GM12878 (cell line): ENCODE measurements around the gene DNAAF3. TPM values are rescaled to one million over a fixed set of nuclear protein-coding genes. Genes with fewer than 3 reads are reported as not detected.
A peak's percentile ranks its signal among the peaks of the same experiment; 100 is the strongest.

Experiments used
- BACH1 ChIP-seq: fragments of 450-650 bp; IDR thresholded peaks from 2 replicates; pipeline ENCODE4 v1.6.1; 2017; ENCODE audit warnings: mild to moderate bottlenecking, borderline replicate concordance
- BRCA1 ChIP-seq: IDR thresholded peaks from 2 replicates; pipeline ENCODE4 v1.6.1; 2011; ENCODE audit warnings: low read depth, low read length, improper control_type of control experiment
- CBX3 ChIP-seq: fragments of 200-600 bp; sonication (generic); IDR thresholded peaks from 2 replicates; pipeline ENCODE4 v1.6.1; 2016; ENCODE audit warnings: low read depth, borderline replicate concordance
- CHD1 ChIP-seq: IDR thresholded peaks from 2 replicates; pipeline ENCODE4 v1.6.1; 2012; ENCODE audit warnings: low read depth, low read length, improper control_type of control experiment
- EED ChIP-seq: sonication (generic); IDR thresholded peaks from 2 replicates; pipeline ENCODE4 v1.6.1; 2016; ENCODE audit warnings: antibody characterized with exemption, low read depth
- FOXK2 ChIP-seq: fragments of 450-650 bp; IDR thresholded peaks from 2 replicates; pipeline ENCODE4 v1.6.1; 2017; ENCODE audit warnings: mild to moderate bottlenecking, moderate library complexity
- FOXM1 ChIP-seq: IDR thresholded peaks from 2 replicates; pipeline ENCODE4 v1.6.1; 2012; ENCODE audit warnings: low read depth, mild to moderate bottlenecking, inconsistent platforms, low read length, moderate library complexity
- KAT2A ChIP-seq: conservative IDR thresholded peaks from 2 replicates; pipeline ENCODE4 v1.6.1; 2011; ENCODE audit warnings: low read depth, low read length; ENCODE audit not compliant: control insufficient read depth
- MEF2B ChIP-seq: fragments of 450-650 bp; IDR thresholded peaks from 2 replicates; pipeline ENCODE4 v1.6.1; 2018; ENCODE audit warnings: mild to moderate bottlenecking, moderate library complexity; ENCODE audit not compliant: partially characterized antibody, poor library complexity, severe bottlenecking
- MTA3 ChIP-seq: IDR thresholded peaks from 2 replicates; pipeline ENCODE4 v1.6.1; 2012; ENCODE audit warnings: low read length, inconsistent platforms, borderline replicate concordance
- NFXL1 ChIP-seq: fragments of 450-650 bp; IDR thresholded peaks from 2 replicates; pipeline ENCODE4 v1.6.1; 2017; ENCODE audit warnings: antibody characterized with exemption, mild to moderate bottlenecking, borderline replicate concordance
- NFYA ChIP-seq: IDR thresholded peaks from 2 replicates; pipeline ENCODE4 v1.6.1; 2011; ENCODE audit warnings: low read depth, mild to moderate bottlenecking, low read length, improper control_type of control experiment, borderline replicate concordance
- NFYB ChIP-seq: IDR thresholded peaks from 2 replicates; pipeline ENCODE4 v1.6.1; 2011; ENCODE audit warnings: low read depth, mild to moderate bottlenecking, low read length, improper control_type of control experiment, moderate library complexity; ENCODE audit not compliant: insufficient read depth
- SMAD1 ChIP-seq: fragments of 450-650 bp; IDR thresholded peaks from 2 replicates; pipeline ENCODE4 v1.6.1; 2018; ENCODE audit warnings: mild to moderate bottlenecking, low read depth; ENCODE audit not compliant: partially characterized antibody
- SMC3 ChIP-seq: IDR thresholded peaks from 2 replicates; pipeline ENCODE4 v1.6.1; 2011; ENCODE audit warnings: low read length, improper control_type of control experiment, borderline replicate concordance
- STAT1 ChIP-seq: fragments of 450-650 bp; conservative IDR thresholded peaks from 2 replicates; pipeline ENCODE4 v1.6.1; 2014; ENCODE audit warnings: antibody characterized with exemption, mild to moderate bottlenecking
- YY1 ChIP-seq: IDR thresholded peaks from 2 replicates; pipeline ENCODE4 v1.6.1; 2011; ENCODE audit warnings: low read depth, mild to moderate bottlenecking, low read length
- polyA plus RNA-seq, 11 experiments: library from polyadenylated mRNA; depleted of rRNA in 4 of 11; unstranded in 6 of 11; stranded (reverse) in 5 of 11; fragments of >200 nt; fragmentation: Nextera tagmentation in 4 of 11; fragmentation: Illumina TruSeq in 1 of 11; extraction: Ambion mirVana in 4 of 11; extraction: Trizol in 1 of 11; gene quantifications; 1 replicate in 1 of 11; 2 replicates in 10 of 11; pipeline versions ENCODE4 v1.2.1 to v1.2.3, GENCODE V29; 2011 to 2016; ENCODE audit warnings: inconsistent platforms in 2 of 11, missing spikeins in 2 of 11, low read depth in 1 of 11
- total RNA-seq, 4 experiments: library from RNA; depleted of rRNA in 3 of 4; stranded (reverse); fragments of >200 nt in 3 of 4; fragmentation: Illumina TruSeq in 1 of 4; extraction: Trizol in 1 of 4; gene quantifications; 2 replicates each; pipeline versions ENCODE4 v1.2.1 to v1.2.3, GENCODE V29; 2013 to 2021
- TF ChIP-seq, protein P1 (sequence below): fragments of 450-650 bp; formaldehyde crosslinking; IDR thresholded peaks from 2 replicates; pipeline ENCODE4 v1.4.0; 2020; ENCODE audit warnings: mild to moderate bottlenecking, moderate library complexity
- TF ChIP-seq, protein P2 (sequence below): IDR thresholded peaks from 2 replicates; pipeline ENCODE4 v1.6.1; 2012; ENCODE audit warnings: low read depth, low read length, improper control_type of control experiment
- TF ChIP-seq, protein P3 (sequence below): fragments of 450-650 bp; IDR thresholded peaks from 2 replicates; pipeline ENCODE4 v1.6.1; 2018; ENCODE audit warnings: borderline replicate concordance, mild to moderate bottlenecking; ENCODE audit not compliant: partially characterized antibody
- TF ChIP-seq, protein P4 (sequence below): IDR thresholded peaks from 2 replicates; pipeline ENCODE4 v1.6.1; 2011; ENCODE audit warnings: mild to moderate bottlenecking, low read depth, low read length, moderate library complexity; ENCODE audit not compliant: insufficient replicate concordance
- TF ChIP-seq, protein P5 (sequence below): IDR thresholded peaks from 2 replicates; pipeline ENCODE4 v1.6.1; 2012; ENCODE audit warnings: low read length, inconsistent platforms

DNAAF3 gene
- total and polyA plus RNA-seq, 10 of the 15 experiments (the other 5 are each of a cell fraction or from before 2014, with no cell fraction given) = not detected

DNA sequence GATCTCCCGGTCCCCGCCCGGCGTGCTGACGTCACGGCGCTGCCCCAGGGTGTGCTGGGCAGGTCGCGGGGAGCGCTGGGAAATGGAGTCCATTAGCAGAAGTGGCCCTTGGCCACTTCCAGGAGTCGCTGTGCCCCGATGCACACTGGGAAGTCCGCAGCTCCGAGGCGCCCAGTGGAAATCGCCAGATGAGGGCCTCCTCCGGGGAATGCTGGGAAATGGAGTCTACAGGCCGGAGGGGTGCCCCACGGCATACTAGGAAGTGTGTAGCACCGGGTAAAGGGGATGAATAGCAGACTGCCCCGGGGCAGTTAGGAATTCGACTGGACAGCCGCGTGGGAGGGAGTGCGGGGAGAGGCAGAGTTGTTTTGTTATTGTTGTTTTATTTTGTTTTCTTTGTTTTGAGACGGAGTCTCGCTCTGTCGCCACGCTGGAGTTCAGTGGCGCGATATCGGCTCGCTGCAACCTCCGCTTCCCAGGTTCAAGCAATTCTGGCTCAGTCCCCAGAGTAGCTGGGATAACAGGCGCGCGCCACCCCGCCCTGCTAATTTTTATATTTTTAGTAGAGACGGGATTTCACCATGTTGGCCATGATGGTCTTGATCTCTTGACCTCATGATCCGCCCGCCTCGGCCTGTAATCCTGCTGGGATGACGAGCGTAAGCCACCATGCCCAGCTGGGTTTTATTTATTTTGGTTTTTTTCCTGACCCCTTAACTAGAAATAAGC, 48.6 kb downstream of the DNAAF3 start (continued):
- peak; percentile 57; the same call in 1 of the 2 replicates for TF ChIP-seq NFYB
- TF ChIP-seq SMAD1 = peak; percentile 30
- TF ChIP-seq FOXK2 = no peak
- TF ChIP-seq, protein P1, sequence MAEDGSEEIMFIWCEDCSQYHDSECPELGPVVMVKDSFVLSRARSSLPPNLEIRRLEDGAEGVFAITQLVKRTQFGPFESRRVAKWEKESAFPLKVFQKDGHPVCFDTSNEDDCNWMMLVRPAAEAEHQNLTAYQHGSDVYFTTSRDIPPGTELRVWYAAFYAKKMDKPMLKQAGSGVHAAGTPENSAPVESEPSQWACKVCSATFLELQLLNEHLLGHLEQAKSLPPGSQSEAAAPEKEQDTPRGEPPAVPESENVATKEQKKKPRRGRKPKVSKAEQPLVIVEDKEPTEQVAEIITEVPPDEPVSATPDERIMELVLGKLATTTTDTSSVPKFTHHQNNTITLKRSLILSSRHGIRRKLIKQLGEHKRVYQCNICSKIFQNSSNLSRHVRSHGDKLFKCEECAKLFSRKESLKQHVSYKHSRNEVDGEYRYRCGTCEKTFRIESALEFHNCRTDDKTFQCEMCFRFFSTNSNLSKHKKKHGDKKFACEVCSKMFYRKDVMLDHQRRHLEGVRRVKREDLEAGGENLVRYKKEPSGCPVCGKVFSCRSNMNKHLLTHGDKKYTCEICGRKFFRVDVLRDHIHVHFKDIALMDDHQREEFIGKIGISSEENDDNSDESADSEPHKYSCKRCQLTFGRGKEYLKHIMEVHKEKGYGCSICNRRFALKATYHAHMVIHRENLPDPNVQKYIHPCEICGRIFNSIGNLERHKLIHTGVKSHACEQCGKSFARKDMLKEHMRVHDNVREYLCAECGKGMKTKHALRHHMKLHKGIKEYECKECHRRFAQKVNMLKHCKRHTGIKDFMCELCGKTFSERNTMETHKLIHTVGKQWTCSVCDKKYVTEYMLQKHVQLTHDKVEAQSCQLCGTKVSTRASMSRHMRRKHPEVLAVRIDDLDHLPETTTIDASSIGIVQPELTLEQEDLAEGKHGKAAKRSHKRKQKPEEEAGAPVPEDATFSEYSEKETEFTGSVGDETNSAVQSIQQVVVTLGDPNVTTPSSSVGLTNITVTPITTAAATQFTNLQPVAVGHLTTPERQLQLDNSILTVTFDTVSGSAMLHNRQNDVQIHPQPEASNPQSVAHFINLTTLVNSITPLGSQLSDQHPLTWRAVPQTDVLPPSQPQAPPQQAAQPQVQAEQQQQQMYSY = no peak
- no peak for TF ChIP-seq NFXL1
- TF ChIP-seq, protein P2, sequence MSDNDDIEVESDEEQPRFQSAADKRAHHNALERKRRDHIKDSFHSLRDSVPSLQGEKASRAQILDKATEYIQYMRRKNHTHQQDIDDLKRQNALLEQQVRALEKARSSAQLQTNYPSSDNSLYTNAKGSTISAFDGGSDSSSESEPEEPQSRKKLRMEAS = no peak
- TF ChIP-seq BRCA1 = no peak
- TF ChIP-seq NFYA = no peak
- no peak for TF ChIP-seq STAT1
- no peak for TF ChIP-seq MEF2B
- TF ChIP-seq MTA3 = no peak
- TF ChIP-seq KAT2A = no peak
- TF ChIP-seq CHD1 = no peak
- no peak for TF ChIP-seq EED
- no peak for TF ChIP-seq BACH1
- TF ChIP-seq YY1 = peak; percentile 85
- TF ChIP-seq, protein P3, sequence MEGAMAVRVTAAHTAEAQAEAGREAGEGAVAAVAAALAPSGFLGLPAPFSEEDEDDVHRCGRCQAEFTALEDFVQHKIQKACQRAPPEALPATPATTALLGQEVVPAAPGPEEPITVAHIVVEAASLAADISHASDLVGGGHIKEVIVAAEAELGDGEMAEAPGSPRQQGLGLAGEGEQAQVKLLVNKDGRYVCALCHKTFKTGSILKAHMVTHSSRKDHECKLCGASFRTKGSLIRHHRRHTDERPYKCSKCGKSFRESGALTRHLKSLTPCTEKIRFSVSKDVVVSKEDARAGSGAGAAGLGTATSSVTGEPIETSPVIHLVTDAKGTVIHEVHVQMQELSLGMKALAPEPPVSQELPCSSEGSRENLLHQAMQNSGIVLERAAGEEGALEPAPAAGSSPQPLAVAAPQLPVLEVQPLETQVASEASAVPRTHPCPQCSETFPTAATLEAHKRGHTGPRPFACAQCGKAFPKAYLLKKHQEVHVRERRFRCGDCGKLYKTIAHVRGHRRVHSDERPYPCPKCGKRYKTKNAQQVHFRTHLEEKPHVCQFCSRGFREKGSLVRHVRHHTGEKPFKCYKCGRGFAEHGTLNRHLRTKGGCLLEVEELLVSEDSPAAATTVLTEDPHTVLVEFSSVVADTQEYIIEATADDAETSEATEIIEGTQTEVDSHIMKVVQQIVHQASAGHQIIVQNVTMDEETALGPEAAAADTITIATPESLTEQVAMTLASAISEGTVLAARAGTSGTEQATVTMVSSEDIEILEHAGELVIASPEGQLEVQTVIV = peak; percentile 22
- TF ChIP-seq FOXM1 = no peak
- TF ChIP-seq, protein P4, sequence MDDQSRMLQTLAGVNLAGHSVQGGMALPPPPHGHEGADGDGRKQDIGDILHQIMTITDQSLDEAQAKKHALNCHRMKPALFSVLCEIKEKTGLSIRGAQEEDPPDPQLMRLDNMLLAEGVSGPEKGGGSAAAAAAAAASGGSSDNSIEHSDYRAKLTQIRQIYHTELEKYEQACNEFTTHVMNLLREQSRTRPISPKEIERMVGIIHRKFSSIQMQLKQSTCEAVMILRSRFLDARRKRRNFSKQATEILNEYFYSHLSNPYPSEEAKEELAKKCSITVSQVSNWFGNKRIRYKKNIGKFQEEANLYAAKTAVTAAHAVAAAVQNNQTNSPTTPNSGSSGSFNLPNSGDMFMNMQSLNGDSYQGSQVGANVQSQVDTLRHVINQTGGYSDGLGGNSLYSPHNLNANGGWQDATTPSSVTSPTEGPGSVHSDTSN = no peak
- no peak for TF ChIP-seq SMC3
- no peak for TF ChIP-seq CBX3
- TF ChIP-seq, protein P5, sequence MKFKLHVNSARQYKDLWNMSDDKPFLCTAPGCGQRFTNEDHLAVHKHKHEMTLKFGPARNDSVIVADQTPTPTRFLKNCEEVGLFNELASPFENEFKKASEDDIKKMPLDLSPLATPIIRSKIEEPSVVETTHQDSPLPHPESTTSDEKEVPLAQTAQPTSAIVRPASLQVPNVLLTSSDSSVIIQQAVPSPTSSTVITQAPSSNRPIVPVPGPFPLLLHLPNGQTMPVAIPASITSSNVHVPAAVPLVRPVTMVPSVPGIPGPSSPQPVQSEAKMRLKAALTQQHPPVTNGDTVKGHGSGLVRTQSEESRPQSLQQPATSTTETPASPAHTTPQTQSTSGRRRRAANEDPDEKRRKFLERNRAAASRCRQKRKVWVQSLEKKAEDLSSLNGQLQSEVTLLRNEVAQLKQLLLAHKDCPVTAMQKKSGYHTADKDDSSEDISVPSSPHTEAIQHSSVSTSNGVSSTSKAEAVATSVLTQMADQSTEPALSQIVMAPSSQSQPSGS = no peak
